ENCODE measurements around the gene PDE3A.
"Not testable (repeated sequence)": the region's sequence is repeated elsewhere in the genome, so short reads cannot be mapped to it uniquely, and the experiment has no call there.

Gene PDE3A

DNA sequence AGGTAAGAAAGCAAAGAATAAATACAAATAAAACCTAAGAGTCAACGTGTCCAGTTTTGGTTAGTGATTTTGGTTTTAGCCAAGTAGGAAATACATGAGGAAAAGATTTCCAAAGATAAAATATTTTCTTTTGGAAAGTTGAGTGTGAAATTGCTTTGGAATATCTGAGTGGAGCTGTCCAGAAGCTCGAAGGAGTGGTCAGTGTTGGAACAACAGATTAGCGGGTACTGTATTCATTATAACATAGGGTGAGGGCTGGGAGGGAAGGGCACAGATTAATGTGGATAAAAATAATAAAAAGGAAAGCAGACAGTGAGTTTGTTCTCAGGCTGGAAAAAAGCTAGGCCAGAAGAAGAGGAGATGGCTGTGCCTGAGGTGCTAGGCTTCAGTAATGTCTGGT is 225.3 kb downstream of the PDE3A start:
- Mint-ChIP-seq H3K9me3 (no peaks in the 10 kb centered on the region), H3K4me1 (no peaks in the 10 kb centered on the region), H3K27me3 (no peaks in the 10 kb centered on the region), H3K4me3 (no peak overlapping the region), H3K27ac (no peak overlapping the region)
- DNase-seq (no peak), ATAC-seq (no peak)

DNA sequence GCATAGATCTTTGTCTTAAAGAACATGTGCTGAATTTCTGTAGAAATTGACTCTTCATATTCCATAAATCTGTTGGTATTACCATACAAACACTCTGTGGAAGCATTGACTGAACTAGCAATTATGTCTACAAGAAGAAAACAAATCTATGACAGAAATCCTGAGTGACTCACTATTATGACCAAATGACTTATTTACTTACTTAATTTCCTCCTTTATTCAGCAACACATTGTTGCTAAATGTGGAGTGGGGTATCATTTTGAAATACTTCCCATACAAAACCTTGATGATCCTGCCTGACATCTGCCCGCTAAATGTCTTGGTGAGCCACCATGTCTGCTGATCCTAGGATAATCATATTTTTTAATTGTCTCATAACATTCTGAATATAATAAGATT is 227.7 kb downstream of the PDE3A start:
- no peak for ATAC-seq
- Mint-ChIP-seq H3K4me1 (no peaks in the 10 kb centered on the region), H3K27ac (no peak overlapping the region), H3K4me3 (no peak overlapping the region), H3K9me3 (no peaks in the 10 kb centered on the region), H3K27me3 (no peaks in the 10 kb centered on the region)
- DNase-seq: no peak

DNA sequence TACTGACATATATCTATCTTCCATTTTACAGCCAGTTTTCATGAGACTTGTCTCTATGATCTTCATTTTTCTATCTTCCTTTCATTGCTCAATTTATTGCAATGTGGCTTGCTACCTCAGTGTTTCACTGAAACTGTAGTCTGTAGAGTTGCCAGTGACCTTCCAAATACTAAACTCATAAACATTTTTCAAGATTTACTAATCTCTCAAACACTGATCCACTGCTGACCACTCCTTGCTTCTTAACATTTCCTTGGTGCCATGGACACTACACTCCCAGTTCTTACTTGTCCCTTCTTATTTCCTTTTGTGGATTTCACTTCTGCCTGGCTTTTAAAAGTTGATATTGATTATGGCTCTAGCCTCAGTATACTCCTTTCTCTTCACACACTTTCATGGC is 231.4 kb downstream of the PDE3A start:
- DNase-seq (no peak), ATAC-seq (no peak)
- Mint-ChIP-seq H3K27ac (no peak overlapping the region), H3K4me3 (no peak overlapping the region), H3K27me3 (no peaks in the 10 kb centered on the region), H3K9me3 (no peaks in the 10 kb centered on the region), H3K4me1 (no peaks in the 10 kb centered on the region)

DNA sequence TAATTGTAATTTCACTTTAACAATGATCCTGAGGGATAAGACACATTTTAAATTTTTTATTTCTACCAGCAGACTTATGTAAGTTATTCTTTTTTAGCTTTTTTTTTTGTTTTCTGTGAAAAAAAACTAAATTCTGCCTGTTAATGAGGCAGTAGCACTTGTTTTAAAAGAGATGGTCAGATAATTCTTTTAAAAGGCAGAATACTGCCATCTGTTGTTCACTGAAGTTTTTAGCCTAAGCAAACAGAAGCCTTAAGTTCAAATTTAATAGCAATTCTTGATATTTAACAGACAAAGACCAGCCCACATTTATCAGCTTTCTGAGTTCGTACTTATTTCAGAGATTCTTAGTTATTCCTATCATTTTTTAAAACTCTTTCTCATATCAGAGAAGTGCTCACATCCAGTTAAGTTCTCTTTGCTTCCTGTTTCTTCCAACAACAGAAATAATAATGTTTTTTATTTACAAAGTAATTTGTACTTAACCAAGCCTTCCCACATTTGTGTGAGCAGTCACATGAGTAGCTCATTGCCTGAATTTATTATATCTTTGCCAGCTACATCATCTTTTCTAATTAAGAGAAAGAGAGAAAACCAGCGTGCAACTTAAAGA is 233.4 kb downstream of the PDE3A start:
- DNase-seq: no peak
- Mint-ChIP-seq H3K4me1 (no peaks in the 10 kb centered on the region), H3K27ac (no peak overlapping the region), H3K9me3 (no peaks in the 10 kb centered on the region), H3K27me3 (no peaks in the 10 kb centered on the region), H3K4me3 (no peak overlapping the region)
- no peak for ATAC-seq

DNA sequence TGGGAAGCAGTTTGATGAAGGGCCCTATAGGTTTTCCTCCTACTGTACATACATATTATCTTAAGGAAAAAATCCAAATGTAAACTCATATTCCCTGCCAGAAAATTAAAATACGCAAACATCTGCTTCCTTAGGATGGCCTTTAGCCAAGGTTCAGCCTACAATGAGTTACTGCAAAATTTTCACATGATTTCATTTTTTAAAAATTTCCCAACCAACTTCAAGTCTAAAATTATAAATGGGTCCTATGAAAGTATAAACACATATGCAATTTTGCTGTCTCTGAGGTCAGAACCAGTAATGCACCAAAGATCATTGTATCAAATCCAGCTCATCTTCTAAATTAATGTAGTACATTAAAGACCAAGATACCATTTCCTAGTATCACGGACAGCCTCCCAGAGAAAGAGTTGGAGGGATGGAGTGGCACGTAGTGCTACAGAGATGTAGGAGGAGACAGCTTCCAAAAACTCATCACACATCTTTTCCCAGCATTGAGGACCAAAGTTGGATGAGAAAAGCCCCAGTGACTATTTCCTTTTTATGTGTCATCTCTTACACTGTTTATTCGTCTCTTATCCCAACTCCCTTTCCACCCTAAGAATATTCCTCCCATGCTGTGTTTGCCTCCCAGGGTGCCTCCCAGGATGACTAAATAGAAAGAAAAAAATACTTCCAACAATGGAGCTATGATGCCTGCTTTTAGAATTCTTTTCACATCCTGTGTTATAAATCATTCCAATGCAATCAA is 234.5 kb downstream of the PDE3A start:
- Mint-ChIP-seq H3K27ac (no peak overlapping the region), H3K9me3 (no peaks in the 10 kb centered on the region), H3K4me3 (no peak overlapping the region), H3K4me1 (no peaks in the 10 kb centered on the region), H3K27me3 (no peaks in the 10 kb centered on the region)
- no peak for DNase-seq
- ATAC-seq: no peak

DNA sequence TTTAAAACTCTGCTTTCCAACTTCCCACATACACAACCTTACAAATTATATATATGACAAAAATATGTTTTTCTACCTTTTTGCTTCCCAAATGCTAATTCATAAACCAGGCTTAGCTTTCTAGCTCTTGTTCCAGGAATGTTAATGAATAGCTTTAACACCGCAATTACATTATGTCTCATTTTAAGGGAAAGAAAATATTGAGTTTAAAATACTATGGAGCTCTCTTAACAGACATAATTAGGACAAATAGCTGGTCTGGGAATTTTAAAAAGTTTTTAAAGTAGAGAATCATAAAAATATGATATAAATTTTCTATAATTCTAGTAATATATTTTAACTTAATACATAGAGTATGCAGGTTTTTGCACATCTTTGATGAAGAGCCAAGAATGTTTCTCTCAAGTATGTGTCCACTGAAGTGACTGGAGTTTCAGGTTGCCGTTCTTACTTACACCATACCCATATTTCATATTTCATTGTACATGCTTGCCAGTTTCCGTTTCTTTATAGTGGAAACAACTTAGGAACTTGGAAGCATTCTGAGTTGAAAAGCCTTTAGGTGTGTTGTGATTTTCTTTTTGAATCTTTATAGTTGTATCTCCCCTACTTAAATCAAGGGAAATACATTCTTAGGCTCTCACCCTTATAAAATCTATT is 236.2 kb downstream of the PDE3A start:
- Mint-ChIP-seq H3K4me1 (no peaks in the 10 kb centered on the region), H3K27me3 (no peaks in the 10 kb centered on the region), H3K27ac (no peak overlapping the region), H3K4me3 (no peak overlapping the region), H3K9me3 (no peaks in the 10 kb centered on the region)
- DNase-seq: no peak
- ATAC-seq: no peak

DNA sequence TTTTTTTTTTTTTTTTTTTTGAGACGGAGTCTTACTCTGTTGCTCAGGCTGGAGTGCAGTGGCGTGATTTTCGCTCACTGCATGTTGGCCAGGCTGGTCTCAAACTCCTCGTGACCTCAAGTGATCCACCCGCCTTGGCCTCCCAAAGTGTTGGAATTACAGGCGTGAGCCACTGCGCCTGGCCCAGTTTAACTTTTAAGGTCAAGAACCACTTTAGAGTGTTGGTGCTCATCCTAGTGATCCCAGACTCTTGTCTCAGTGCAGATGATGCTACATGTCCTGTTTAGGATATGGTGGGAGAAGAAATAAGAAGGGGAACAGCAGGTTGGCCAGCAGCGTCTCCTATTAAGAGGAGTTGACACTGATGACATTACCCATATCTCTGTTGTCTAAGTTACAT is 246.7 kb downstream of the PDE3A start:
- not testable (repeated sequence) for H3K27ac Mint-ChIP-seq, H3K4me1 Mint-ChIP-seq, H3K9me3 Mint-ChIP-seq, DNase-seq, ATAC-seq, H3K4me3 Mint-ChIP-seq, H3K27me3 Mint-ChIP-seq

DNA sequence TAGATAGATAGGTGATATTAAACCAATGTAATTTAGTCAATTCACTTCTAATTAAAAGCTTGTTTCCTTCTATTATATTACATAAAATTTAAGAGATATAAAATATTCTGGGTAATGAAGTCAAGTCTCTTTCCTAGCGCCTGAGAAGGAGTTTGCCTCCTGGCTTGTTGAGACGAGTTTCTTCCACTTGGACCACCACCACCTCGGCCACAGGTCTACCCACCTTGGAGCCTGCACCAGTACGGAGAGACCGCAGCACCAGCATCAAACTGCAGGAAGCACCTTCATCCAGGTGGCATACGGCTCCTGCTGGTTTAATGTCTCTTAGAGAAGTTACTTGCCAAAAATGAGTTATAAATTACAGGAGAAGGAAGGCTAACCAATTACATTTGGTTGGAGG is 247.8 kb downstream of the PDE3A start:
- no peak for ATAC-seq
- DNase-seq: no peak
- H3K27me3 Mint-ChIP-seq: no peaks in the 10 kb centered on the region
- no peak overlapping the region for H3K4me3 Mint-ChIP-seq
- H3K4me1 Mint-ChIP-seq: no peaks in the 10 kb centered on the region
- peak overlapping the region in 1 of 2 donors; percentile 52 for H3K27ac Mint-ChIP-seq
- no peaks in the 10 kb centered on the region for H3K9me3 Mint-ChIP-seq

DNA sequence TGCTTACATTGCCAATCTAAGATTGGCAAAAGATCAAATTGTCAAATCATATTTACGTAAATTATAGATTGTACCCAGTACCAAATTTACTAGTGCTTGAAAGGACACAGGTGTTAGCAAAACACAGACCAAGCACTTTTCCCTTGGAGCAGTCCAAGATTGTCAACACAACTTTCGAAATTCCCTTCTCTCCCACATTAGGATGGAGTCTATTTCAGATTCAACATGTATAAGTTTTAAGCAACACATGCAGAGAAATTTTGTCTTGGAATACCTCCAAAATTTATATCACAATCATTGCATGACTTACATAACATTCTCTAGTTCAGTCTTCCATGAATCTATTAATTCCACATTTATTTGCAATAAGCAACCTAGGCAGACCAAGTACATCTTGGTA is 251.9 kb downstream of the PDE3A start:
- DNase-seq (no peak), ATAC-seq (no peak)
- no peaks in the 10 kb centered on the region for H3K9me3 Mint-ChIP-seq
- no peak overlapping the region for H3K4me3 Mint-ChIP-seq
- H3K27me3 Mint-ChIP-seq: no peaks in the 10 kb centered on the region
- H3K27ac Mint-ChIP-seq: no peak overlapping the region
- H3K4me1 Mint-ChIP-seq: no peaks in the 10 kb centered on the region

DNA sequence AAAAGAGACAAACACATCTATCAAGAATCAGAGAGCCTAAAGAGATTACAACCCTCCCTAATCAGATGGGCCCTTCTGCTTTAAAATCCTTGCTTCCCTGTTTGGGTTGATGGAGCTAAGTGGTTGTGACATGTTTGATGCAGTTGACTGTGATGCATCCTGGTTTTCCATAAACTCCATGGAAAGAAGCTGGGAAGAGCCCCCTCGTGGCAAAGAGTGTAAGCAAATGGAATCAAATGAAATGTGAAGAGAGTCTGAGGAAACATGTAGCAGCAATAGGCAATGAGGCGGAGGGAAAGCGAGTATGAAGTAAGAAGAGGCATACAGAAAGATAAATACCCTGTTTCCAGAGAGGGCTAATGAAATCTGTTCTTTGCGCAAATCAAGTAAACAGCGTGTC is 256.4 kb downstream of the PDE3A start:
- ATAC-seq: no peak
- no peak for DNase-seq
- Mint-ChIP-seq H3K27ac (no peak overlapping the region), H3K4me1 (no peaks in the 10 kb centered on the region), H3K4me3 (no peak overlapping the region), H3K9me3 (no peaks in the 10 kb centered on the region), H3K27me3 (no peaks in the 10 kb centered on the region)

DNA sequence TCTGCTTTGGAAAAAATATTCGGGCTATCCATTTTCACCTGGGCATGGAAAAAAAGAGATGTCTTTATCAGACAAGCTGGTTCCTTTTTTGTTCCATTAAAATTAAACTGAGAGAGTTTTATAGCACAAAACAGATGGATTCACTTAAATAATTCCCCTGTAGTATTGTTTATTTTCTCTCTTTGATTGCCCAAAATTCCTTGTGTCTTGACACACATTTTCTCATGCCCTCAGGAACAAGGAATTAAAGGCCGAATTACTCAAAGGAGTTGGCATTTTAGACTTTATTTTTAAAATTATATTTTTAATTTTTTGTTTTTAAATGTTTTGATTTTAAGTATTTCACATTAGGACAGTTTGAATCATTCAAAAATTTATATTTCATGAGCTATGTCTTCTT is 257.2 kb downstream of the PDE3A start:
- no peaks in the 10 kb centered on the region for H3K4me1 Mint-ChIP-seq
- no peaks in the 10 kb centered on the region for H3K9me3 Mint-ChIP-seq
- H3K27me3 Mint-ChIP-seq: no peaks in the 10 kb centered on the region
- DNase-seq: no peak
- H3K27ac Mint-ChIP-seq: no peak overlapping the region
- no peak overlapping the region for H3K4me3 Mint-ChIP-seq
- ATAC-seq: no peak

DNA sequence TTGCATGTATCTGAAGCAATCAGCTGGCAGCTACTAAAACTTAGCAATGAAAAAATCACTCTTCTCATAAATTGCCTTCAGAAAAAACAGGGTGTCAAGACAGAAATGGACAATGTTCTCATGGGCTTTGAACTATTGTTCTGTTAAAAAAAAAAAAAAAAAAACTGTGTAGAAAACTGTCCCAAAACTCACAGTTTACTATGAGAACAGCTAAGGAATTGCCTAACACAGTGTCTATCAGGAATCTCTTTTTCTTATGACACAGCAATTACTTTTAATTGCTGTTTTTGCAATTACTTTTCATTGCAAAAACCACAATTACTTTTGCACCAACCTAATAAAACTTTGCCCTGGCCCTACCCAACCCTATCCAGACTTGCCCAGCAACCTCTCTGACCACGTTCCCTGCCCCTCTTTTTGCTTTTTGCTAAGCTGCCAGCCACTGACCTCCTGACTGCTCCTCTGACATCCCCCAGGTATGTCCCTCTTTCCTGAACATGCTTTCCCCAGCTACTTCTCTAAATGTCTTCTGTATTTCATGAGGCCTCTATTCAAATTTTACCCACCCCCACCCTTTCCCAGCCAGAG is 258.8 kb downstream of the PDE3A start:
- no peaks in the 10 kb centered on the region for H3K27me3 Mint-ChIP-seq
- H3K9me3 Mint-ChIP-seq: no peaks in the 10 kb centered on the region
- H3K4me1 Mint-ChIP-seq: no peaks in the 10 kb centered on the region
- no peak overlapping the region for H3K4me3 Mint-ChIP-seq
- DNase-seq (no peak), ATAC-seq (no peak)
- H3K27ac Mint-ChIP-seq: no peak overlapping the region

DNA sequence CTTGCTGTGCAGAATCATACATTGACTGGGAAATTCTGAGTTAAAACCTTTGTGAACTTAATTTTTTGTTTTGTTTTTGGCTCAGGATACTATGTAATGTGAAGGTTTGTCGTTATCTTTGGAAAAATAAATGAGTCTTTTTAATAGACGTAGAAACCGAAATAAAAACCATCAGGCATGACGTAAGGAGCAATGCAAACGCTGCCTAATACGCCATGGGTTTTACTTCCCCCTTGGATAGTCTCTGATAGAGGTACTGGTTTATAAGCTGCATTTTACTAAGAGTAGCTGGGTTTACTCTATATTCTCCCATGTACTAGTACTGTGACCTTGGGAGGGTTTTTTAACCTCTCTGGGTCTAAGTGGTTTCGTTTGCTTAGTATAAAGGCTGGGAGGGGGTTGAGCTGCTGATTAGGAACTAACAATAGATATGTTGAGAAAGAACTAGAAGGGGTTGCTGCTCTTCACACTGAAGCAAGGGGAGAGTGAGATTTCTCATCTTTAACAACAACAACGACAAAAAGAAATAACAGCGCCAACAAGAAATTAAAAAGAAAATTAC is 260.0 kb downstream of the PDE3A start:
- H3K9me3 Mint-ChIP-seq: no peaks in the 10 kb centered on the region
- ATAC-seq: no peak
- H3K27ac Mint-ChIP-seq: no peak overlapping the region
- no peaks in the 10 kb centered on the region for H3K4me1 Mint-ChIP-seq
- H3K4me3 Mint-ChIP-seq: no peak overlapping the region
- no peaks in the 10 kb centered on the region for H3K27me3 Mint-ChIP-seq
- no peak for DNase-seq

DNA sequence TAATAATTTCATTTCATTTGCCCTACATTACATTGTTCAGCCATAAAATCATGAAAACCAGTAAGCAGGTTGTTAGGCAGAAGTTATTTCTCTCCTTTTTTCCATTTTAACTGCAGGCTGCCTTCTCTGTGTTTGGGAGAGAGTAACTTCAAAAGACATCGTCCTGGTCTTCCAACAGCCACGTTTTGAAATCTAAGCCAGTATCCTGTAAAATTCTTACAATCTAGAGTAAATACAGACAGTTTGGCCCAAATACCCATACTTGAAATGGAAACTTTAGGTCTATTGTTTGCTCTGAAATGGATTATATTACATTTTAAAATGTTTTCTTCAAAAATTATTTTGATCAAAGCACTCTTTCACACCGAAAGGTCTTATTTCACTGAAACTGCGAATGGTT is 260.7 kb downstream of the PDE3A start:
- Mint-ChIP-seq H3K27me3 (no peaks in the 10 kb centered on the region), H3K4me3 (no peak overlapping the region)
- no peak for ATAC-seq

DNA sequence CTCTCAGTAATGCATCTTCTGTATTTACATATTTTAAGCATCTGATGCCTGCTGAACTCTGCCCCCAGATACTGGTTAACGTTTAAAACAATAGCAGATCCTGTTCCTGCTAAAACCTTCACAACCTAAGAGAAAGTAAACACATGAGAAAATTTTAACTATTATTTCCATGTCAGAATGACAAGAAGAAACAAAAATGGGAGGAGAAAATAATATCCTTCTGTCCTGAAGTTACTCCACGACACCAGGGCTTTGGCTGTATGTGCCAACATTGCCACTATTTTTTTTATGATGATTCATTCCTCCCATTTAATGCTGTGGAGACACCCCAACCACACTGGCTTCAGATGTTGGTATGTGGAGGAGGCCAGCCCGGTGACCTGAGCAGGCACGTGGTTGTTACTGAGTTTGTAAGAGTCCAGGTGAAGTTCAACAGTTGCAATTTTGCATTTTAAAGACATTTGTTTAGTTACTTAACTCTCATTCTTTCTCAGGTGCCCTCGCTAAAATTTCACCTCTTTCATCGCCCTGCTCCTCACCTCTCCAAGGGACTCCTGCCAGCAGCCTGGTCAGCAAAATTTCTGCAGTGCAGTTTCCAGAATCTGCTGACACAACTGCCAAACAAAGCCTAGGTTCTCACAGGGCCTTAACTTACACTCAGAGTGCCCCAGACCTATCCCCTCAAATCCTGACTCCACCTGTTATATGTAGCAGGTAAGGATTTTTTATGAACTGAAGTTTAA is 261.2 kb downstream of the PDE3A start:
- no peak for ATAC-seq
- H3K4me3 Mint-ChIP-seq: no peak overlapping the region

More for the DNA sequence above, 260.7 kb downstream of the PDE3A start:
- no peak for DNase-seq
- Mint-ChIP-seq H3K4me1 (no peaks in the 10 kb centered on the region), H3K27ac (no peak overlapping the region), H3K9me3 (no peaks in the 10 kb centered on the region)

More for the DNA sequence above, 261.2 kb downstream of the PDE3A start:
- H3K27ac Mint-ChIP-seq: no peak overlapping the region
- no peak for DNase-seq
- H3K9me3 Mint-ChIP-seq: no peaks in the 10 kb centered on the region
- no peaks in the 10 kb centered on the region for H3K27me3 Mint-ChIP-seq
- no peaks in the 10 kb centered on the region for H3K4me1 Mint-ChIP-seq

All from stimulated activated naive CD8-positive, alpha-beta T cell treated with anti-CD3 and anti-CD28 coated beads, Interleukin-15, amount 100 ng/mL, for 72 hours (primary cell).